Fibroblast of villous mesenchyme (primary cell): ENCODE measurements around the gene MBD4. TPM values are rescaled to one million over a fixed set of nuclear protein-coding genes. Genes with fewer than 3 reads are reported as not detected.
"Not testable (repeated sequence)": the region's sequence is repeated elsewhere in the genome, so short reads cannot be mapped to it uniquely, and the experiment has no call there.

ENCODE experiments used
- DNase-seq: peaks from one replicate; pipeline ENCODE4 v3.0.0-alpha.2; 2010; ENCODE audit warnings: low read depth
- H3K4me3 ChIP-seq: 2 replicates; pipeline ENCODE4 v1.5.1; 2011; ENCODE audit warnings: low read depth, mild to moderate bottlenecking, low read length
- total RNA-seq: library from RNA; depleted of rRNA; stranded (reverse); fragments of >200 nt; gene quantifications from 2 replicates; pipeline ENCODE4 v1.2.3, GENCODE V29; 2012
- TF ChIP-seq, protein P1 (sequence below): IDR thresholded peaks from 2 replicates; pipeline ENCODE4 v1.5.1; 2012; ENCODE audit warnings: low read depth, mild to moderate bottlenecking, low read length; ENCODE audit not compliant: insufficient read depth

MBD4 gene
- total RNA-seq: 30.0 and 32.0 TPM in 2 replicates

GRCh38 chr3:129439817-129440617 lies at the start of gene MBD4, which contains the start of gene IFT122:
Gene MBD4, minus strand, starts transcription at chr3:129439948. Its CDS starts 115 bp downstream, at chr3:129439833.
Gene IFT122, plus strand, starts transcription at chr3:129440224. Its CDS starts 107 bp downstream, at chr3:129440331.
- H3K4me3 ChIP-seq: peak within 1 kb of the TSS; percentile 99
- peak; percentile 100 for DNase-seq
- TF ChIP-seq, protein P1, sequence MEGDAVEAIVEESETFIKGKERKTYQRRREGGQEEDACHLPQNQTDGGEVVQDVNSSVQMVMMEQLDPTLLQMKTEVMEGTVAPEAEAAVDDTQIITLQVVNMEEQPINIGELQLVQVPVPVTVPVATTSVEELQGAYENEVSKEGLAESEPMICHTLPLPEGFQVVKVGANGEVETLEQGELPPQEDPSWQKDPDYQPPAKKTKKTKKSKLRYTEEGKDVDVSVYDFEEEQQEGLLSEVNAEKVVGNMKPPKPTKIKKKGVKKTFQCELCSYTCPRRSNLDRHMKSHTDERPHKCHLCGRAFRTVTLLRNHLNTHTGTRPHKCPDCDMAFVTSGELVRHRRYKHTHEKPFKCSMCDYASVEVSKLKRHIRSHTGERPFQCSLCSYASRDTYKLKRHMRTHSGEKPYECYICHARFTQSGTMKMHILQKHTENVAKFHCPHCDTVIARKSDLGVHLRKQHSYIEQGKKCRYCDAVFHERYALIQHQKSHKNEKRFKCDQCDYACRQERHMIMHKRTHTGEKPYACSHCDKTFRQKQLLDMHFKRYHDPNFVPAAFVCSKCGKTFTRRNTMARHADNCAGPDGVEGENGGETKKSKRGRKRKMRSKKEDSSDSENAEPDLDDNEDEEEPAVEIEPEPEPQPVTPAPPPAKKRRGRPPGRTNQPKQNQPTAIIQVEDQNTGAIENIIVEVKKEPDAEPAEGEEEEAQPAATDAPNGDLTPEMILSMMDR: no peak

DNA sequence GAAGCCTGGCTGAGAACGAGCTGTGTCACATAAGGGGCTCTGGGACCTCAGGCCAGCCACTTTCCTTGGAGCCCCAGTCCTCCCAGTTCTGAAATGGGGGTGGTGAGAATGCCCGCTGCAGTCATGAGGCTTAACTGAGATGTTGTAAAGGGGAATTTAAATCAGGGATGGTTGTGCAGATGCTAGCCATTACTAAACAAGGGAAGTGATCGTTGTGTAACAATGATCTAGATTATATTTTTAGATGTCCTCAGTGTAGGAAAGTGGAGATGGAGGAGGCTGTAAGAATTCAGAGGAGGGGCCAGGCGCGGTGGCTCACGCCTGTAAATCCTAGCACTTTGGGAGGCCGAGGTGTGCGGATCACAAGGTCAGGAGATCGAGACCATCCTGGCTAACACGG lies 49.5 kb upstream of the MBD4 start:
- not testable (repeated sequence) for DNase-seq, H3K4me3 ChIP-seq

DNA sequence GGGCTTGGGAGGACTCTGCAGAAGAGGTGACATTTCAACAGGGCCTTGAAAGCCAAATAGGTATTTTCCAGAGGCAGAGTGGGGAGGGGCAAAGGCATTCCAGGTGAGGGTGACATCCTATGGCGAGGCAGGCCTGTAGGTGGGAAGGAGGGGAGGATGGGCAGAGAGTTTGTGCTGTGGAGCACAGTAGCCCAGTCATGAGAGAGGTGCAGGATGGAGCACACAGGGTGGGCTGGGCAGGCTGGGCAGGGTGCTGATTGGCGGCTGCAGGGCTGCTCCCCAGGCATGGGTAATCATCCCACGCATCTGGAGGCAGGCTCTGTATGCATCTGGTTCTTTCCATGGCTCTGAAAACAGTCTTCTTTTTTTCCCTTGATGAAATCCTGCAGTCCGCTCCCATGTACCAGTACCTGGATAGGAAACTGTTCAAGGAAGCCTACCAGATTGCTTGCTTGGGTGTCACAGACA lies 48.2 kb upstream of the MBD4 start:
- DNase-seq, H3K4me3 ChIP-seq: not testable (repeated sequence)

DNA sequence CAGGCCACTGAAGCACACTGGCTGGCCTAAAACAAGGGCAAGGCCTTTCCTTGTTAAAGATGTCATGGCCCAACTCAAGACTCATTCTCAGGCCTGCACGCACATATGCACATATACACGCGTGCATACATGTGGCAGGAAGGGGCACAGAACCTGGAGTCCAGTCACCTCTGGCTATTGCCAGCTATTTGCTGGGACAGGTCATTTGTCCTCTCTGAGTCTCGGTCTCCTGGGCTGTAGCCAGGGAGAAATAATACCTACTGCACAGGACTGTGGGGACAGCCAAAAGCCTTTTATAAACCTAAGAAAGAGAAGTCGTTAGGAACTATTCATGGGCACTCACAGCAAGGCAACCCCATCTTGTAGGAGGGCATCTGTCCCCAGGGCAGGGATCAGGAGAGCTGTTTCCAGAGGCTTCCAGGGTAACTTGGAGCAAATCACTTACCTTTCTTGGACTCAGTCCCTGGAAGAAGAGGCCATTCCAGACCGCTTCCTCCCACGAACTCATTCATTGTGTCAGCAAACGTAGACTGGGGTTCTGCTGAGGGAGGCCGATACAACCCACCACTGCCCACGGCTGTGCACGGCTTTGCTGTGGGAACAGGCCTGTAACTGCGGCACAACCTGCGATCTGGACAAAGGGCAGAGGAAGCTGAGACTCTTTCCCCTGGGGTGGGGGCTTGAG lies 47.6 kb upstream of the MBD4 start:
- TF ChIP-seq, protein P1: no peak
- no peak for DNase-seq

GRCh38 chr3:129486664-129487035 lies 46.9 kb upstream of the MBD4 start:
- DNase-seq: no peak
- no peak overlapping the region for H3K4me3 ChIP-seq
- TF ChIP-seq, protein P1: no peak

More for the DNA sequence above, 47.6 kb upstream of the MBD4 start:
- H3K4me3 ChIP-seq: no peak overlapping the region

GRCh38 chr3:129485721-129486663 lies 46.2 kb upstream of the MBD4 start:
- TF ChIP-seq, protein P1: no peak
- DNase-seq: peak; percentile 97
- H3K4me3 ChIP-seq: no peak overlapping the region

DNA sequence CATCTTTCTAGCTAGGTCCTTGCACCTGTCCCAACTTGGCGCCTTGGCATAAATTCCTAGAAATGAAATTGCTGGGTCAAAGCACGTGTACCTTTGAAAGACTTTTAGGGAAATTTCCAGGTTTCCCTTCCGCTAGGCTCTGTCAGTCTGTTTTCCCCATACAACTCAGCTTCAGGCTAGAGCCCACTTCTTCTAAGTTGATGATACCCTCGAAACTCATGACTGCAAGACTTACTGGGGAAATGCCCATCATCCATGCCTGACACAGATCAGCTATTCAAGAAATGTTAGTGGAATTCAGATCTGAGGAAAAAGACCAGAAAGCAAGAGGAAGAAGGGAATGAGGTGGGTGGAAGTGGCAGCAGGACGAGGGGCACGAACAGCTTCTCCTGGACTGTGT lies 45.4 kb upstream of the MBD4 start:
- not testable (repeated sequence) for DNase-seq

GRCh38 chr3:129483870-129484269 lies 44.1 kb upstream of the MBD4 start:
- TF ChIP-seq, protein P1: no peak
- no peak overlapping the region for H3K4me3 ChIP-seq
- no peak for DNase-seq

More for the DNA sequence above, 45.4 kb upstream of the MBD4 start:
- H3K4me3 ChIP-seq: not testable (repeated sequence)
